ENCODE measurements around the gene RSU1.

The RSU1 gene

GRCh38 chr10:16732376-16732775, 84.8 kb downstream of the RSU1 start:
- DNase-seq: no peak

GRCh38 chr10:16728266-16728665, 89.0 kb downstream of the RSU1 start:
- no peak for DNase-seq

- DNase-seq: no peak
Observed at GRCh38 chr10:16727666-16728065, 89.6 kb downstream of the RSU1 start.

DNA sequence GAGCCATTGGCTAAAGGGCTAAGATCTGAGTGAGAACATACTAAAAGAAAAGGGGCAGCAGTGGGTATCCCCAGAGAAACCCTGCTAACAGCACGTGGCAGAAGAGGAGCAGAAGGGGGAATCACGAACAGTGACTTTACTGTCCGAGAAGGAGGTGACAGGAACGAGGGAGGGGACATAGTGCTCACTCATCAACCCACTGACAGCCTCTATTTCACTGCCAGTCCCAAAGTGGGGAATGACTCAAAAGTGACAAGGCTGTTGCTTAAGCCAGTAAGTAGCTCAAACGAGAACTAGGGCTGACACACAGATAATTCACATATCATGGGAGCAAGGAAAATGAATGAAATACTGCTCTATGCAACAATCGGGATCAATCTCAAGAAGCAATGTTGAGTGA, 92.7 kb downstream of the RSU1 start:
- no peak for DNase-seq

DNA sequence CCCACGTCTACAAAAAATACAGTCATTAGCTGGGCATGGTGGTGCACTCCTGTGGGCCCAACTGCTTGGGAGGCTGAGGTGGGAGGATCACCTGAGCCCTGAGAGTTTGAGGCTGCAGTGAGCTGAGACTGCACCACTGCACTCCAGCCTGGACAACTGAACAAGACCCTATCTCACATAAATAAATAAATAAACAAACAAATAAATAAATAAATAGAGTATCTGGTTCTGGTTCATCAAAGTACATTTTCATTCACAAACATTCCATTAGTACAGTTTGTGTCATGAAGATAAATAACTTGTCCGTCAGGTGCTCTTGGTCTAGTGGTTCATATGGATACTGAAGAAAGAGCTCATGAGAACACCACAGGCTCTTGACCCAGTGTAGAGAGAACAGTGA, 96.4 kb downstream of the RSU1 start:
- no peak for DNase-seq

GRCh38 chr10:16717622-16718395, 99.4 kb downstream of the RSU1 start:
- no peak for DNase-seq

DNA sequence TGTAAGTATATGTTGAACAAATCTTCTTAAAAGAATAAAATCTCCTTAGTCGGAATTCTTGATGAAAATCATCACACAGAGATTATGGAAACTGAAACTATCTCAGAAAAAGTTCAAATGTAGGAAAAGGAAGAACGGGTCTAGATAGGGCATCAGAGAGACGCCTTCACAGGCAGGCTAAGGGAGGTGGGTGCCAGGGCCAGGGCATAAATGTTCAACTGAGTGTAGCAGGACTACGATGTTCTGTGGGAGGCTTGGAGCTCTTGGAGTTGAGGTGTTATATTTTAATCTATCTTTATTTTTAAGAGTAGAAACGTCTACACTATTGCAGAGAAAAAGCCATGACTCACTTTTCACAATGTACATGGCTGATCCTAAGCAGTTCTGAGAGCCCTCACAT, 101.2 kb downstream of the RSU1 start:
- no peak for DNase-seq

DNA sequence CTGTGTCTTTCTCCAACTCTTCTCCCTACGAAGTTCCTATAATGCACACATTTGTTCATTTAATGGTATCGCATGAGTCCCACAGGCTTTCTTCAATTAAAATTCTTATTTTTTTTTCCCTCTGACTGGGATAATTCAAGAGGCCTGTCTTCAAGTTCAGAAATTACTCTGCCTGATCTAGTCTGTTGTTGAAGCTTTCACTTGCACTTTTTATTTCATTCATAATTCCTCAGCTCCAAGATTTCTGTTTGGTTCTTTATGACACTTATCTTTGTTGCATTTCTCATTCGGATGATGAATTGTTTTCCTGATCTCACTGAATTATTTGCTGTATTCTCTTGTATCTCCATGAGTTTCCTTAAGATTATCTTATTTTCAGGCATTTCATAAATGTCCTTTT, 103.9 kb downstream of the RSU1 start:
- DNase-seq: no peak

- no peak for DNase-seq
Observed at GRCh38 chr10:16712883-16713282, 104.3 kb downstream of the RSU1 start.

DNA sequence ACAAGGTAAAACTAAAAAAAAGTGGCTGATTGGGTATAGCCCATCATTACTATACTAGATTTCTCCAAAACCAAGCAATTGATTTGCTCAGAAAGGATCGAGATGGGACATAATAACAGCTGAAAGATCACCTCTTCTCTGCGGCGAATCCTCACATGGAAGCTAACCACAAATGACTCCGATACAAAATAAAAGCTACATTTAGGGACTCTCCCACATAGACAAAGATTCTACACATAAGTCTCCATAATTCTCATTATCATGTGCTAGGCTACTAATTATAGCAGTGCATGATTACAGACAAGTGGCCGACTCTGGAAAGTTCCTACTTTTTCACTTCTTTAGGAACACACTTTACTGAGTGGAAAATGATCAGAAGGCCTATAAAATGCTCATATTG, 116.9 kb downstream of the RSU1 start:
- DNase-seq: no peak

DNA sequence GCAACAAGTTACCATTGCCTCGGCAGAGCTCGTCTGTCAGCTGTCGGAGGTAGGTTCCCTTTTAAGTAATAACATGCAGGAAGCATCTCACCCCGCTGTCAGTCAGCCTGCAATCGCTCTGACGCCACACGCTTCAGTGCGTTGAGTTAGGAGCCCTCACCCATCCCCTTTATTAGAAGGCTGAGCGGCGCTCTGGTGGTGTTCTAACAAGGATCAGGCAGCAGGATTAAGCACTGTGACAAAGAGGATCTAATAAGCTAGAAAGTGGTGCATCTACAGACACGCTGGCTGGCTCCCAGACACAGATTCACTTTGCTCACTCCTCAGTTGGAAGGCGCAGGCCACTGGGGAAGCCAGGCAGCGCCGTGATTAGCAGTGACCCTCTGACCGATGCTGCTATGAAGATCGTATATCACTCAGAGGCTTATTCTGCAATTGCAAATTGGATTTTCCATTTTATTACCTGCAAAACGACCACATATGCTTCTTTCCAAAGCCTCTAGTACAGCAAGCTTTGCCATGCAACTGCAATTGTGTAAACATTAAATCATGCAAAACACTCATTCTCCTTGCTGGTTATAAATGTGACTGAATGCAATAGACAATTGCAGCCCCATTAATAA, 117.7 kb downstream of the RSU1 start:
- DNase-seq: no peak

DNA sequence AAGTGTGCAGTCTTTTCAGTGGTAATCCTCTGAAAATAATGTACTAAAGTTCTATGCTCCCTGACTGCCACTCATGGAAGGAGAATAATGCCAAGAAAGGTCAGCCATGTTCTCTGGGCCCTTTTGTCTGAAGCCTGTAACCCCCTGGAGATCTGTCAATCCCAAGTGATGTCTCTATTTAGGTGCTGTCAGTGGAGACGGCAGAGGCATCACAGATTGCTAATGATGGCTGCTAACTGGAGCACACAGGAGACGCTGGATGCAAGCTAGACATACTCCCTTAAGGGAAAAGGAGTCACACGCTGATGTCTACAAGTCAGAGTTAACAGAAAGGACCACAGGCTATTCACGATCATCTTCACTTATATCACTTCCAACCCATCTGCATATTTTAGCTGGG, 118.8 kb downstream of the RSU1 start:
- DNase-seq: no peak

DNA sequence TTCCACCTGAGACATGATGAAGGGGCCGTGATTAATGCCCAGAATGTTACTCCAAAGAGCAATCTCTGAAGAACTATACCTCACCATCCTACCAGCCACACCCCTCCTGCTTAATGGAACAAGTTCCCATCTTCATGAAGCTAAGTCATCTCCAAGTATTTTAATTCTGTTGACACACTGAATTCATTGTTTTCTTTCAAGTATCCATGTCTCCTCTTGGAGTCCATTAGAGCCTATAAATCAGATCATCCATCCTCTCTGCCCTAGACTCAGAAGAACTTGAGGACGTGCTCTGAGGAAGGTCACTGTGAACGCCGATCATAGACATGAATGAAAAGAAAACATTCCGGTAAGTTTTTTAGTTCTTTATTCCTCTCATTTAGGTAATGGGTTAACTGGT, 126.8 kb downstream of the RSU1 start:
- DNase-seq: no peak

- no peak for DNase-seq
Observed at GRCh38 chr10:16689696-16690095, 127.5 kb downstream of the RSU1 start.

- DNase-seq: no peak
Observed at GRCh38 chr10:16689227-16689626, 128.0 kb downstream of the RSU1 start.

DNA sequence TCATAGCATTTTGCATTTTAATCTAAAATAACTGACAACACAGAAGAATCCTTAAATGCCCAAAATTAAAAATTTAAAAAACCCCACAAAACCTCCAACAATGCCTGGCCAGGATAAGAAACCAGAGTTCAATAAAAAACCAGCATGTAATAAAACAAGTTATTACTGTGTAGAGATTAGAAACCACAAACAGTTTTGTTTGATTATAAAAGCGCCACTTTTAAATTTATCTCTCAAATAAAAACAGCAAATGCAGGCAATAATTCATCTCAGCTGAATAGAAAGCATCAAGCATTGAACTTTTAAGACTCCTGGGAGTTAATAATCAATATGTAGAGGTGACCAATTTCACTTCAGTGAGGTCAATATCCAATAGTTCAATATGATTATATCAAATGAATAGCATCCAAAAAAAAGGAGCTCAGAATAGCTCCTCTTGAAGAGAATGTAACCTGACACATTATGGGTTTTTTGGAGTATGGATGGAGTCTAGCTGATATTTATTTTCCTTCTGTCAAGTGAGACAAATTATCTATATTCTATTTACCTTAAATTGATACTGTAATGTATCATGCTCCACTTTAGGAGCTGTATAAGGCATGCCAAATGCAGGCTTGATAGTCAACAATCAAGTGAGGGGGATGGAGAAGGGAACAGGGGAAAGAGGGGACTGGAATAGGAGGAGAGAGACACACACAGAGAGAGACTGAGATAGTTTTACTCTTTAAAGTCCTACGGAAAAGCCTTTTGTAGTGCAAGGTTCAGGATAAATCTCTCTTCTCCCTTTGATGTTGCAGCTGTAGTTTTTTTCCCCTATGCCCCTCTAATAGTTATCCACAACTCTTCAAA, 130.9 kb downstream of the RSU1 start:
- no peak for DNase-seq

GRCh38 chr10:16685551-16685950, 131.7 kb downstream of the RSU1 start:
- no peak for DNase-seq

GRCh38 chr10:16681521-16681920, 135.7 kb downstream of the RSU1 start:
- no peak for DNase-seq

DNA sequence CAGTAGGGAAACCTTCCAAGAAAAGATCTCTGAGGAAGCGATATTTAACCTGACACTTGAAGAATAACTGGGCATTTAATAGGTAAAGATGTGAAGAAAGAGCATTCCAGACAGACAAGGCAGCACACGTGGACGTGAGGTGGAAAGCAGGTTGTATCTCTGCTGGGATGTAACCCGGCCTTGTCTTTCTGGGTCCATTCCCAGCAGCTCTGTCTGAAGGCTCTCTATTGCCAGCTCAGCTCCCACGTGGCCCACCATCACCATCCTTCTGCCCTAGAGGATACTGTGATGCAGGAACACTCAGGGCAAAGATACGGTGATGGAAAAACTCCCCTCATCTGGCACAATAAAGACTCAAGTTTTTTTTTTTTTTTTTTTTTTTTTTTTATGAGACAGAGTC, 137.7 kb downstream of the RSU1 start:
- no peak for DNase-seq

- no peak for DNase-seq
Observed at GRCh38 chr10:16675334-16675733, 141.9 kb downstream of the RSU1 start.

GRCh38 chr10:16674147-16674703, 143.0 kb downstream of the RSU1 start:
- no peak for DNase-seq

DNA sequence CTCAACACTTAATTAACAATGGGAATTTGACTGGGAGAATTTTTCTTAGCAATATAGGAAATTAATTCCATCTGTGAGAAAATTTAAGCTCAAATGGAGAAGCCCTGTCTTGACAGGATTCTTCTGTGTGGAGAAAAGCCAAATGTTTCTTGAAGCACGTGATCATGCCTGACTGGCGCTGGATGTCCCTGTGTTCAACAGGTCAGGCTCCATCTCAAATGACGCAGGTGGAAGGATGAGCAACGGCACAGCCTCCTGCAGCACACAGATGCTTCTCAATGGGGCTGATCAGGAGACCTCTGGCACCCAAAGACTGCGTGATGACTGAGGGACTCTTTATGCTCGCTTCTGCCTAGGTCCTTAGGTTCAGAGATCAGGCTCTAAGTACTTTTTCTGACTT, 143.8 kb downstream of the RSU1 start:
- no peak for DNase-seq

GRCh38 chr10:16663444-16663843, 153.8 kb downstream of the RSU1 start:
- no peak for DNase-seq

GRCh38 chr10:16662923-16663322, 154.3 kb downstream of the RSU1 start:
- DNase-seq: no peak
